ENCODE data around the gene RNU2-63P.
"Not testable (repeated sequence)": the region's sequence is repeated elsewhere in the genome, so short reads cannot be mapped to it uniquely, and the experiment has no call there.

RNU2-63P gene

GRCh38 chr2:87981182-87981581, 35.2 kb downstream of the RNU2-63P start:
- DNase-seq (ENCODE audit: low spot score), result not testable (repeated sequence)

DNA sequence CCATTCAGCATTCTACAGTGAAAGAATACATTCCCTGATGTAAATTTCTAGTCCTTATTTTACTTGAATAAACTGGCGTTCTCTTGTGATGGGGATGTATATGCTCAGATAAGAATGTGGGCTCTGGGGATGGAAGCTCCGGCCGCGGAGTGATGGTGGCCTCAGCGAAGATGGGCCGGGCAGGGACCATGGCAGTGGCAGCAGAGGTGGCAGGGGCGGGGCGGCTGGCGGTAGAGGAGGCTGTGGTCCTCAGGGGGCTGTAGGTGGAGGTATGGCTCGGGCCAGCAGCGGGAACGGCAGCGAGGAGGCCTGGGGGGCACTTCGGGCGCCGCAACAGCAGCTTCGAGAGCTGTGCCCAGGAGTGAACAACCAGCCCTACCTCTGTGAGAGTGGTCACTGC, 44.0 kb downstream of the RNU2-63P start:
- not testable (repeated sequence) for DNase-seq (ENCODE audit: low spot score)

Measured in putamen (tissue), 1 donor.